GM12874 (cell line): Measurements from ENCODE around the gene GPC4.

Experiments used
- CTCF ChIP-seq: IDR thresholded peaks from 2 replicates; pipeline ENCODE4 v1.5.1; 2011; ENCODE audit warnings: low read depth, mild to moderate bottlenecking, control low read depth, low read length, moderate library complexity; ENCODE audit not compliant: insufficient read depth

The GPC4 gene

GRCh38 chrX:133418588-133418987 lies 3.3 kb upstream of the GPC4 start:
- no peak for TF ChIP-seq CTCF

GRCh38 chrX:133417364-133417763 lies 2.1 kb upstream of the GPC4 start:
- TF ChIP-seq CTCF, result no peak

GRCh38 chrX:133414406-133415275 lies 648 bp downstream of the GPC4 start:
- no peak for TF ChIP-seq CTCF

GRCh38 chrX:133413218-133413925 lies 1.9 kb downstream of the GPC4 start:
- TF ChIP-seq CTCF, result no peak

GRCh38 chrX:133412665-133413064 lies 2.6 kb downstream of the GPC4 start:
- TF ChIP-seq CTCF, result no peak

GRCh38 chrX:133412246-133412645 lies 3.0 kb downstream of the GPC4 start:
- TF ChIP-seq CTCF, result no peak

- no peak for TF ChIP-seq CTCF
Observed at GRCh38 chrX:133410550-133410949, 4.7 kb downstream of the GPC4 start.
